Tibial nerve (tissue), 4 donors: Measurements from ENCODE around the gene CNTN6. TPM values are rescaled to one million over a fixed set of nuclear protein-coding genes. Genes with fewer than 3 reads are reported as not detected.
A peak's percentile ranks its signal among the peaks of the same experiment; 100 is the strongest.

ENCODE experiments used
- DNase-seq, 2 donors: peaks; one replicate each; pipeline ENCODE4 v3.0.0-alpha.2; 2019; ENCODE audit warnings: low spot score in 2 of 2
- H3K27ac ChIP-seq, 4 donors: fragments of 200-600 bp; sonication (generic) in 3 of 4; one replicate each; pipeline ENCODE4 v1.5.1; 2017 to 2019; ENCODE audit warnings: mild to moderate bottlenecking in 1 of 4
- H3K27me3 ChIP-seq, 2 donors: fragments of 200-600 bp; sonication (generic) in 1 of 2; one replicate each; pipeline versions ENCODE4 v1.5.1 to v1.6.0; 2017 to 2019
- H3K36me3 ChIP-seq, 3 donors: fragments of 200-600 bp; sonication (generic); one replicate each; pipeline ENCODE4 v1.5.1; 2018 to 2019
- H3K4me1 ChIP-seq, 4 donors: fragments of 200-600 bp; sonication (generic) in 3 of 4; one replicate each; pipeline ENCODE4 v1.5.1; 2017 to 2019
- H3K4me3 ChIP-seq, 4 donors: fragments of 200-600 bp; sonication (generic) in 3 of 4; one replicate each; pipeline ENCODE4 v1.5.1; 2017 to 2019; ENCODE audit warnings: mild to moderate bottlenecking in 1 of 4, moderate library complexity in 1 of 4
- H3K9me3 ChIP-seq, 4 donors: fragments of 200-600 bp; sonication (generic) in 3 of 4; one replicate each; pipeline ENCODE4 v1.5.1; 2017 to 2019
- CTCF ChIP-seq, 5 experiments: fragments of 200-600 bp in 3 of 5; fragments of 450-650 bp in 2 of 5; sonication (generic) in 3 of 5; IDR thresholded peaks; one replicate each; pipeline ENCODE4 v1.5.1; 2016 to 2019; ENCODE audit warnings: antibody characterized with exemption in 5 of 5, mild to moderate bottlenecking in 3 of 5, moderate library complexity in 2 of 5
- EP300 ChIP-seq, 2 donors: sonication (generic); formaldehyde crosslinking; IDR thresholded peaks; one replicate each; pipeline ENCODE4 v1.6.1; 2017; ENCODE audit warnings: antibody characterized with exemption in 2 of 2, mild to moderate bottlenecking in 1 of 2
- POLR2A ChIP-seq, 2 donors: fragments of 450-650 bp; IDR thresholded peaks; one replicate each; pipeline ENCODE4 v1.6.1; 2017; ENCODE audit warnings: antibody characterized with exemption in 2 of 2, mild to moderate bottlenecking in 2 of 2, moderate library complexity in 2 of 2
- WGBS, 2 donors: methylation state at CpG; one replicate each; pipeline ENCODE4 v1.1.5; 2018; 5-methylcytosine and 5-hydroxymethylcytosine counted together
- total RNA-seq, 4 donors: library from RNA; depleted of rRNA; stranded (reverse); fragments of >200 nt; gene quantifications; one replicate each; pipeline ENCODE4 v1.1.0, GENCODE V29; 2016

Gene CNTN6
- total RNA-seq, 4 donors from 2014 or later = 0.20 TPM; not detected in 3

- Histone ChIP-seq H3K9me3 (no peaks in the 10 kb centered on the region), H3K4me1 (peaks cover 0 to 32% (median 0%) of the 10 kb centered on the region in 4 donors), H3K36me3 (no peaks in the 10 kb centered on the region), H3K27me3 (no peaks in the 10 kb centered on the region), H3K4me3 (no peak overlapping the region), H3K27ac (no peak overlapping the region)
- no peak for DNase-seq
- TF ChIP-seq CTCF (IDR thresholded peaks at IDR 0.05) (no peak), EP300 (IDR thresholded peaks at IDR 0.05) (no peak), POLR2A (IDR thresholded peaks at IDR 0.05) (no peak)
- 90 to 92% methylated on average over 1 of the region's 1 CpG for WGBS, 2 donors
These were observed 4.3 kb upstream of the CNTN6 start for GRCh38 chr3:1088503-1088902.

GRCh38 chr3:1091286-1091685, 1.5 kb upstream of the CNTN6 start:
- H3K4me1 ChIP-seq = peaks cover 0 to 32% (median 0%) of the 10 kb centered on the region in 4 donors
- WGBS, 2 donors = 84 to 85% methylated on average over 1 of the region's 1 CpG
- no peak overlapping the region for H3K27ac ChIP-seq
- peaks cover 0 to under 1% (median 0%) of the 10 kb centered on the region in 4 donors for H3K9me3 ChIP-seq
- no peaks in the 10 kb centered on the region for H3K36me3 ChIP-seq
- H3K4me3 ChIP-seq = no peak overlapping the region
- H3K27me3 ChIP-seq = no peaks in the 10 kb centered on the region
- DNase-seq = no peak
- TF ChIP-seq POLR2A (IDR thresholded peaks at IDR 0.05) (no peak), CTCF (IDR thresholded peaks at IDR 0.05) (no peak), EP300 (IDR thresholded peaks at IDR 0.05) (no peak)

- Histone ChIP-seq H3K27ac (no peak overlapping the region), H3K4me1 (peaks cover 0 to 27% (median 0%) of the 10 kb centered on the region in 4 donors), H3K9me3 (peaks cover 0 to 5% (median 0%) of the 10 kb centered on the region in 4 donors), H3K4me3 (no peak overlapping the region), H3K36me3 (no peaks in the 10 kb centered on the region), H3K27me3 (no peaks in the 10 kb centered on the region)
- TF ChIP-seq CTCF (IDR thresholded peaks at IDR 0.05) (no peak), EP300 (IDR thresholded peaks at IDR 0.05) (no peak), POLR2A (IDR thresholded peaks at IDR 0.05) (no peak)
- 26 to 38% methylated on average over 2 of the region's 2 CpGs for WGBS, 2 donors
- no peak for DNase-seq
These were observed 763 bp upstream of the CNTN6 start for GRCh38 chr3:1092061-1092460.

DNA sequence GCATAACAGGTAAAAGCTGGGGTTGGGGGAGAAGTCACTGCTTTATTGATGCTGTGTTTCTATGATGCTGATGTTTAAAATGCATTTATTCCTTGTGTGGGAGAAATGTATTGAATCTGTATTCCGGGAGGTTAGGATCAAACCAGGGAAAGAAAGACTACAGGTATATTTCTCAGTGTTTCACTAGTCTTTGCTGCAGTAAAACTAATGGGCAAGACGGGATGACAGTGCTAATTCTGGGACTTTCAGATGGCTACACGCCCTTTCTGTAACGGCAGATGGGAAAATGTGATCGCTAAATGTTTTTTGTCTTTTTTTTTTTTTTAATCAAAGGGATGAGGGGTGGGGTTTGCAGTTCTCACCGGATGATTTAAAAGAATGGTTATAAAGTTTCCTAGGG, 393 bp downstream of the CNTN6 start:
- H3K4me3 ChIP-seq = peak overlapping the region in 1 of 4 donors; percentile 5
- peaks cover 0 to 5% (median 0%) of the 10 kb centered on the region in 4 donors for H3K9me3 ChIP-seq
- peaks cover 0 to 20% (median 0%) of the 10 kb centered on the region in 4 donors for H3K4me1 ChIP-seq
- 40 to 50% methylated on average over 6 of the region's 6 CpGs for WGBS, 2 donors
- no peak for DNase-seq
- no peaks in the 10 kb centered on the region for H3K36me3 ChIP-seq
- H3K27ac ChIP-seq = no peak overlapping the region
- H3K27me3 ChIP-seq = no peaks in the 10 kb centered on the region
- no peak for TF ChIP-seq POLR2A (IDR thresholded peaks at IDR 0.05)
- TF ChIP-seq CTCF (IDR thresholded peaks at IDR 0.05) = no peak
- no peak for TF ChIP-seq EP300 (IDR thresholded peaks at IDR 0.05)

- DNase-seq = no peak
- no peak for TF ChIP-seq CTCF (IDR thresholded peaks at IDR 0.05)
- no peak for TF ChIP-seq POLR2A (IDR thresholded peaks at IDR 0.05)
- TF ChIP-seq EP300 (IDR thresholded peaks at IDR 0.05) = no peak
- Histone ChIP-seq H3K4me3 (no peak overlapping the region), H3K27ac (no peak overlapping the region), H3K9me3 (no peaks in the 10 kb centered on the region), H3K4me1 (no peaks in the 10 kb centered on the region), H3K27me3 (no peaks in the 10 kb centered on the region), H3K36me3 (no peaks in the 10 kb centered on the region)
- 80 to 82% methylated on average over 6 of the region's 6 CpGs for WGBS, 2 donors
These were observed 10.7 kb downstream of the CNTN6 start for GRCh38 chr3:1103525-1103924.
